ENCODE data around the gene USP33.
"Not testable (repeated sequence)": the region's sequence is repeated elsewhere in the genome, so short reads cannot be mapped to it uniquely, and the experiment has no call there.

- TF ChIP-seq CTCF (IDR thresholded peaks at IDR 0.05); SP1 (CRISPR knock-in tag; conservative IDR thresholded peaks at IDR 0.05); TEAD1 (CRISPR knock-in tag; IDR thresholded peaks at IDR 0.05); CREM (CRISPR knock-in tag; IDR thresholded peaks at IDR 0.05); ZNF138 (CRISPR knock-in tag; conservative IDR thresholded peaks at IDR 0.05); ZBTB21 (CRISPR knock-in tag; IDR thresholded peaks at IDR 0.05; ENCODE audit: borderline replicate concordance); CREB1 (CRISPR knock-in tag; IDR thresholded peaks at IDR 0.05); ELF4 (CRISPR knock-in tag; IDR thresholded peaks at IDR 0.05; ENCODE audit: low read depth); ZNF396 (CRISPR knock-in tag; IDR thresholded peaks at IDR 0.05; ENCODE audit: borderline replicate concordance); USF1 (CRISPR knock-in tag; IDR thresholded peaks at IDR 0.05); ETV6 (CRISPR knock-in tag; IDR thresholded peaks at IDR 0.05); ZNF317 (CRISPR knock-in tag; IDR thresholded peaks at IDR 0.05; ENCODE audit: borderline replicate concordance, low read depth); FOXP4 (CRISPR knock-in tag; IDR thresholded peaks at IDR 0.05): not testable (repeated sequence)
These were observed 26.6 kb upstream of the USP33 start for GRCh38 chr1:77786093-77786741.

Measured in WTC11 (cell line).